Transverse colon (tissue), 4 donors: ENCODE data around the gene TBC1D22B. TPM values are rescaled to one million over a fixed set of nuclear protein-coding genes. Genes with fewer than 3 reads are reported as not detected.
"Not testable (repeated sequence)": the region's sequence is repeated elsewhere in the genome, so short reads cannot be mapped to it uniquely, and the experiment has no call there.

ENCODE experiments used
- DNase-seq: peaks from one replicate; pipeline ENCODE4 v3.0.0-alpha.2; 2019
- H3K27ac ChIP-seq, 4 donors: fragments of 200-600 bp; sonication (generic); 2 replicates each; pipeline ENCODE4 v1.5.1; 2016 to 2018; ENCODE audit warnings: inconsistent platforms in 4 of 4
- H3K27me3 ChIP-seq: fragments of 200-600 bp; sonication (generic); 2 replicates; pipeline ENCODE4 v1.5.1; 2017; ENCODE audit warnings: inconsistent platforms
- H3K36me3 ChIP-seq, 4 donors: fragments of 200-600 bp; sonication (generic); 2 replicates each; pipeline ENCODE4 v1.5.1; 2017 to 2019; ENCODE audit warnings: inconsistent platforms in 4 of 4
- H3K4me1 ChIP-seq, 4 donors: fragments of 200-600 bp; sonication (generic); 2 replicates each; pipeline ENCODE4 v1.5.1; 2017 to 2020; ENCODE audit warnings: inconsistent platforms in 4 of 4
- H3K4me3 ChIP-seq, 4 donors: fragments of 200-600 bp; sonication (generic); 1 replicate in 1 of 4; 2 replicates in 3 of 4; pipeline versions ENCODE4 v1.5.1 to v1.6.1; 2017 to 2019; ENCODE audit warnings: inconsistent platforms in 4 of 4
- H3K9me3 ChIP-seq, 2 donors: fragments of 200-600 bp; sonication (generic); 2 replicates each; pipeline ENCODE4 v1.5.1; 2017 to 2019; ENCODE audit warnings: inconsistent platforms in 2 of 2
- EP300 ChIP-seq: sonication (generic); formaldehyde crosslinking; IDR thresholded peaks from one replicate; pipeline ENCODE4 v1.6.1; 2017; ENCODE audit warnings: antibody characterized with exemption, low read depth
- POLR2A ChIP-seq: fragments of 450-650 bp; IDR thresholded peaks from one replicate; pipeline ENCODE4 v1.6.1; 2016; ENCODE audit warnings: antibody characterized with exemption, mild to moderate bottlenecking, moderate library complexity
- POLR2AphosphoS5 ChIP-seq, 3 donors: sonication (generic); formaldehyde crosslinking; IDR thresholded peaks; one replicate each; pipeline ENCODE4 v1.6.1; 2016; ENCODE audit warnings: antibody characterized with exemption in 3 of 3
- WGBS, 2 donors: methylation state at CpG; one replicate each; pipeline ENCODE4 v1.1.5; 2018; ENCODE audit warnings: low coverage in 1 of 2; 5-methylcytosine and 5-hydroxymethylcytosine counted together
- in situ Hi-C, 4 donors: fragments of 200-750 bp; cut with MboI; loops; one replicate each; pipeline versions ENCODE4 v1.15.0 to v1.15.1; 2017; ENCODE audit warnings: low sequenced_read_pairs in 3 of 4, low pct_ligation_motif_present in 1 of 4, low pct_unique_long_range_greater_than_20kb in 1 of 4
- intact Hi-C: fragments of 100-400 bp; cut with DNase I; formaldehyde crosslinking; loops from one replicate; pipeline ENCODE4 v1.15.1; 2023; ENCODE audit warnings: low total_unique reads
- total RNA-seq, 4 donors: library from RNA; depleted of rRNA; stranded (reverse); fragments of >200 nt; gene quantifications; one replicate each; pipeline ENCODE4 v1.1.0, GENCODE V29; 2016
- TF ChIP-seq, protein P1 (sequence below), 5 experiments: fragments of 200-600 bp in 3 of 5; fragments of 450-650 bp in 2 of 5; sonication (generic) in 3 of 5; IDR thresholded peaks; 1 replicate in 2 of 5; 2 replicates in 3 of 5; pipeline ENCODE4 v1.5.1; 2016 to 2017; ENCODE audit warnings: antibody characterized with exemption in 5 of 5, inconsistent platforms in 3 of 5, mild to moderate bottlenecking in 2 of 5, moderate library complexity in 1 of 5

TBC1D22B gene
- total RNA-seq, 4 donors from 2014 or later, result 9.0 to 15.7 (median 12.6) TPM

- 78 to 87% methylated on average over 4 to 5 of the region's 5 CpGs for WGBS, 2 donors
- no peaks in the 10 kb centered on the region for H3K9me3 ChIP-seq
Observed at GRCh38 chr6:37339741-37340638, 82.4 kb downstream of the TBC1D22B start.

DNA sequence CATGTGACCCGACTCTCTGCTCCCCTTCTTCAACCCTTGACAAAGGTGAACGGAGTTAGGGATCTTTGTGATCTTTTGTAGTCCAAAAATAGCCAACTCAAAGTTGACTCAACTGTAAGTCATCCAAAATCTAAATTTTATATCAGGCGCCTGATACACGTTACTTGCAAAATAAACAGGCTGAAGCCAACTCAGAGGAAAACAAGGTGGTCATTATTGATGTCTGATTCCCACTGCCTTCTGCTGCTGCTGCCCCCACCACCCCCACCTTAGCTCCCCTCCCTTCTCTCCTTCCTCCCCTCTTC, 83.0 kb downstream of the TBC1D22B start:
- intact Hi-C loops (no loop called here), in situ Hi-C loops (loop anchor here in 1 of 4 donors (25.0 kb wide), 1 partner anchor 347 kb away; the partner anchor contains the start of gene MDGA1)
- Histone ChIP-seq H3K27me3 (peaks cover 10% of the 10 kb centered on the region), H3K36me3 (no peaks in the 10 kb centered on the region), H3K4me3 (no peak overlapping the region), H3K4me1 (no peaks in the 10 kb centered on the region), H3K27ac (no peak overlapping the region), H3K9me3 (no peaks in the 10 kb centered on the region)
- 81 to 87% methylated on average over 4 of the region's 4 CpGs for WGBS, 2 donors
- TF ChIP-seq, protein P1, sequence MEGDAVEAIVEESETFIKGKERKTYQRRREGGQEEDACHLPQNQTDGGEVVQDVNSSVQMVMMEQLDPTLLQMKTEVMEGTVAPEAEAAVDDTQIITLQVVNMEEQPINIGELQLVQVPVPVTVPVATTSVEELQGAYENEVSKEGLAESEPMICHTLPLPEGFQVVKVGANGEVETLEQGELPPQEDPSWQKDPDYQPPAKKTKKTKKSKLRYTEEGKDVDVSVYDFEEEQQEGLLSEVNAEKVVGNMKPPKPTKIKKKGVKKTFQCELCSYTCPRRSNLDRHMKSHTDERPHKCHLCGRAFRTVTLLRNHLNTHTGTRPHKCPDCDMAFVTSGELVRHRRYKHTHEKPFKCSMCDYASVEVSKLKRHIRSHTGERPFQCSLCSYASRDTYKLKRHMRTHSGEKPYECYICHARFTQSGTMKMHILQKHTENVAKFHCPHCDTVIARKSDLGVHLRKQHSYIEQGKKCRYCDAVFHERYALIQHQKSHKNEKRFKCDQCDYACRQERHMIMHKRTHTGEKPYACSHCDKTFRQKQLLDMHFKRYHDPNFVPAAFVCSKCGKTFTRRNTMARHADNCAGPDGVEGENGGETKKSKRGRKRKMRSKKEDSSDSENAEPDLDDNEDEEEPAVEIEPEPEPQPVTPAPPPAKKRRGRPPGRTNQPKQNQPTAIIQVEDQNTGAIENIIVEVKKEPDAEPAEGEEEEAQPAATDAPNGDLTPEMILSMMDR (IDR thresholded peaks at IDR 0.05), result no peak
- TF ChIP-seq POLR2AphosphoS5 (IDR thresholded peaks at IDR 0.05) (no peak), POLR2A (no peak), EP300 (no peak)
- DNase-seq, result no peak

More at GRCh38 chr6:37339741-37340638, 82.4 kb downstream of the TBC1D22B start:
- no peak for DNase-seq
- Histone ChIP-seq H3K36me3 (no peaks in the 10 kb centered on the region), H3K4me3 (no peak overlapping the region), H3K27me3 (peaks cover 10% of the 10 kb centered on the region), H3K27ac (no peak overlapping the region), H3K4me1 (no peaks in the 10 kb centered on the region)
- no peak for TF ChIP-seq POLR2AphosphoS5 (IDR thresholded peaks at IDR 0.05)
- no peak for TF ChIP-seq EP300
- TF ChIP-seq, protein P1 (IDR thresholded peaks at IDR 0.05), result no peak
- no peak for TF ChIP-seq POLR2A
- intact Hi-C loops (no loop called here), in situ Hi-C loops (loop anchor here in 1 of 4 donors (25.0 kb wide), 1 partner anchor 347 kb away; the partner anchor contains the start of gene MDGA1)

DNA sequence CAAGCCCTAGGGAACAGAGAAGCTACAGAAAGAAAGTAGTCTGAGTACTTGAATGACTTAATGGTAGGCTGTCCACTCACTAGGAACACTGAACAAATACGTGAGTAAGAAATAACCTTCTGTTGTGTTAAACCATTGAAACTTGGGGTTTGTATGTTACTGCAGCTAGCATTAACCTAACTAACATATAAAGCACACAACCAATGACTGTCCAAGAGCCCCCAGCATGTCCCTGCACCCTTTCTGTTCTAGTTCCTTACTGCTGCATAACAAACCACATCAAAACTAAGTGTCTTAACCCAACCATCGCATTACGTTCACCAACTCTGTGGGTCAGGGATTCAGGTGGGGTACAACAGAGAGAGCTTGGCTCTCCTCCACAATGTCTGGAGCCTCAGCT, 85.7 kb downstream of the TBC1D22B start:
- no peak overlapping the region for H3K4me3 ChIP-seq
- 82% methylated on average over 3 of the region's 3 CpGs; no CpG with 5 or more reads in 1 of the 2 donors for WGBS, 2 donors
- in situ Hi-C loops, result loop anchor here in 1 of 4 donors (25.0 kb wide), 1 partner anchor 344 kb away; the partner anchor contains the start of gene MDGA1
- no peaks in the 10 kb centered on the region for H3K9me3 ChIP-seq
- intact Hi-C loops, result no loop called here
- no peak overlapping the region for H3K27ac ChIP-seq
- TF ChIP-seq EP300 (no peak), POLR2A (no peak), POLR2AphosphoS5 (IDR thresholded peaks at IDR 0.05) (no peak)
- TF ChIP-seq, protein P1 (IDR thresholded peaks at IDR 0.05), result no peak
- H3K27me3 ChIP-seq, result peaks cover 10% of the 10 kb centered on the region
- no peaks in the 10 kb centered on the region for H3K4me1 ChIP-seq
- H3K36me3 ChIP-seq, result no peaks in the 10 kb centered on the region
- DNase-seq, result no peak

DNA sequence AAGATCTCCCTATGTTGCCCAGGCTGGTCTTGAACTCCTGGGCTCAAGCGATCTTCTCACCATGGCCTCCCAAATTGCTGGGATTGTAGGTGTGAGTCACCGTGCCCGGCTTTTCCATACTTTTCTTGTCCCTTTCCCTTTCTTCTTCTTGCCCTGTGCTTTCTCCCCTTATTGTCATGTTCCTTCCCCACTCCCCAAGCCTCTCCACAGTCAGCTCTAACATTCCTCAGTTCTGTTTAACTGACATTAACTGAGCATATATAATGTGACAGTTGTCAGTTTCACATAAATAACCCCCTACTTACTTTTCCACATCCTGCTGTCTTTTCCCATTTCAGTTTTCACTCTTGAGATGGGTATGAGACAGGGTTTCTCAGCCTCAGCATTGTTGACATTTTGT, 86.7 kb downstream of the TBC1D22B start:
- no peaks in the 10 kb centered on the region for H3K4me1 ChIP-seq
- H3K27me3 ChIP-seq, result peaks cover 10% of the 10 kb centered on the region
- H3K27ac ChIP-seq, result no peak overlapping the region
- DNase-seq, result no peak
- in situ Hi-C loops (loop anchor here in 1 of 4 donors (25.0 kb wide), 1 partner anchor 343 kb away; the partner anchor contains the start of gene MDGA1), intact Hi-C loops (no loop called here)
- TF ChIP-seq POLR2AphosphoS5 (IDR thresholded peaks at IDR 0.05) (no peak), EP300 (no peak), POLR2A (no peak)
- TF ChIP-seq, protein P1 (IDR thresholded peaks at IDR 0.05), result no peak
- H3K4me3 ChIP-seq, result no peak overlapping the region
- no peaks in the 10 kb centered on the region for H3K36me3 ChIP-seq
- 91% methylated on average over 3 of the region's 3 CpGs; no CpG with 5 or more reads in 1 of the 2 donors for WGBS, 2 donors
- H3K9me3 ChIP-seq, result no peaks in the 10 kb centered on the region

DNA sequence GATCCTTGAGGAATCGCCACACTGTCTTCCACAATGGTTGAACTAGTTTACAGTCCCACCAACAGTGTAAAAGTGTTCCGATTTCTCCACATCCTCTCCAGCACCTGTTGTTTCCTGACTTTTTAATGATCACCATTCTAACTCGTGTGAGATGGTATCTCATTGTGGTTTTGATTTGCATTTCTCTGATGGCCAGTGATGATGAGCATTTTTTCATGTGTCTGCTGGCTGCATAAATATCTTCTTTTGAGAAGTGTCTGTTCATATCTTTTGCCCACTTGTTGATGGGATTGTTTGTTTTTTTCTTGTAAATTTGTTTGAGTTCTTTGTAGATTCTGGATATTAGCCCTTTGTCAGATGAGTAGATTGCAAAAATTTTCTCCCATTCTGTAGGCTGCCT, 88.2 kb downstream of the TBC1D22B start:
- H3K4me1 ChIP-seq, H3K9me3 ChIP-seq, H3K27ac ChIP-seq, DNase-seq, H3K4me3 ChIP-seq, H3K36me3 ChIP-seq, intact Hi-C loops: not testable (repeated sequence)
- in situ Hi-C loops, result loop anchor here in 1 of 4 donors (25.0 kb wide), 1 partner anchor 341 kb away; the partner anchor contains the start of gene MDGA1
- H3K27me3 ChIP-seq, result peaks cover 10% of the 10 kb centered on the region
- WGBS, 2 donors, result 62% methylated on average over 3 of the region's 3 CpGs; no CpG with 5 or more reads in 1 of the 2 donors
